Calu3 (cell line): Measurements from ENCODE around the gene CSNK1G3. TPM values are rescaled to one million over a fixed set of nuclear protein-coding genes. Genes with fewer than 3 reads are reported as not detected.

Experiments
- BruUV-seq: library from RNA; stranded (reverse); fragments of 400-500 nt; replicated peaks from 2 replicates; lab custom pipeline; 2021; lab: Mats Ljungman, UMichigan
- CTCF ChIA-PET: fragments of 300-600 bp; sonication (Branson Sonifier 250); formaldehyde crosslinking; loops from one replicate; lab custom pipeline; 2022; ENCODE audit warnings: antibody characterized with exemption; lab: Charles Lee
- DNase-seq: peaks from one replicate; pipeline ENCODE4 v3.0.0; 2022
- H3K27ac Mint-ChIP-seq: one replicate; pipeline ENCODE4 v1.8.0; 2022; ENCODE audit warnings: mixed read lengths; ENCODE audit not compliant: unreplicated experiment
- H3K27me3 Mint-ChIP-seq: one replicate; pipeline ENCODE4 v1.8.0; 2022; ENCODE audit warnings: mixed read lengths; ENCODE audit not compliant: unreplicated experiment
- H3K36me3 Mint-ChIP-seq: one replicate; pipeline ENCODE4 v1.8.0; 2022; ENCODE audit warnings: mild to moderate bottlenecking, moderate library complexity, mixed read lengths; ENCODE audit not compliant: insufficient read depth, unreplicated experiment
- H3K4me1 Mint-ChIP-seq: one replicate; pipeline ENCODE4 v1.8.0; 2022; ENCODE audit warnings: mild to moderate bottlenecking, low read depth, mixed read lengths; ENCODE audit not compliant: unreplicated experiment
- H3K4me3 Mint-ChIP-seq: one replicate; pipeline ENCODE4 v1.8.0; 2022; ENCODE audit warnings: mild to moderate bottlenecking, low read depth, moderate library complexity, mixed read lengths; ENCODE audit not compliant: unreplicated experiment
- H3K9me3 Mint-ChIP-seq: one replicate; pipeline ENCODE4 v1.8.0; 2022; ENCODE audit warnings: low read depth, mixed read lengths; ENCODE audit not compliant: unreplicated experiment
- CTCF ChIP-seq: fragments of 200-600 bp; IDR thresholded peaks from one replicate; pipeline ENCODE4 v1.8.0; 2022; ENCODE audit warnings: antibody characterized with exemption; ENCODE audit not compliant: unreplicated experiment
- intact Hi-C: fragments of 100-400 bp; cut with micrococcal nuclease; formaldehyde crosslinking; loops from one replicate; pipeline ENCODE4 v1.10.0; 2022; ENCODE audit not compliant: unreplicated experiment
- total RNA-seq: library from RNA; stranded (reverse); gene quantifications from 2 replicates; pipeline ENCODE4 v1.2.3, GENCODE V29; 2022

CSNK1G3 gene
- total RNA-seq, 1 experiment from 2014 or later: 57.5 TPM

GRCh38 chr5:123496892-123497291 lies 15.1 kb upstream of the CSNK1G3 start:
- no peak for DNase-seq
- CTCF ChIA-PET: no interaction called here
- Mint-ChIP-seq H3K27me3 (no peaks in the 10 kb centered on the region), H3K27ac (no peak overlapping the region), H3K9me3 (no peaks in the 10 kb centered on the region), H3K36me3 (no peaks in the 10 kb centered on the region), H3K4me1 (no peaks in the 10 kb centered on the region), H3K4me3 (no peak overlapping the region)
- no TSS peak for BruUV-seq
- intact Hi-C loops: no loop called here
- TF ChIP-seq CTCF: no peak

- H3K27ac Mint-ChIP-seq: no peak overlapping the region
- no peak for DNase-seq
- H3K4me1 Mint-ChIP-seq: no peaks in the 10 kb centered on the region
- BruUV-seq: no TSS peak
- no peaks in the 10 kb centered on the region for H3K27me3 Mint-ChIP-seq
- H3K36me3 Mint-ChIP-seq: no peaks in the 10 kb centered on the region
- H3K9me3 Mint-ChIP-seq: no peaks in the 10 kb centered on the region
- no peak overlapping the region for H3K4me3 Mint-ChIP-seq
- TF ChIP-seq CTCF: no peak
- intact Hi-C loops: no loop called here
- CTCF ChIA-PET: no interaction called here
Measured at GRCh38 chr5:123500471-123500870, 11.5 kb upstream of the CSNK1G3 start.

GRCh38 chr5:123502120-123502519 lies 9.9 kb upstream of the CSNK1G3 start:
- Mint-ChIP-seq H3K4me1 (no peaks in the 10 kb centered on the region), H3K36me3 (no peaks in the 10 kb centered on the region), H3K27me3 (no peaks in the 10 kb centered on the region), H3K27ac (no peak overlapping the region), H3K9me3 (no peaks in the 10 kb centered on the region), H3K4me3 (no peak overlapping the region)
- CTCF ChIA-PET: no interaction called here
- intact Hi-C loops: no loop called here
- TF ChIP-seq CTCF: no peak
- BruUV-seq: no TSS peak
- no peak for DNase-seq

GRCh38 chr5:123503299-123503698 lies 8.7 kb upstream of the CSNK1G3 start:
- TF ChIP-seq CTCF: no peak
- H3K9me3 Mint-ChIP-seq: no peaks in the 10 kb centered on the region
- no peak overlapping the region for H3K4me3 Mint-ChIP-seq
- CTCF ChIA-PET: interaction anchor here (0.7 kb wide), 1 partner anchor 67 kb away, joined by 3 read pairs; no protein-coding TSS in a partner anchor
- no peaks in the 10 kb centered on the region for H3K4me1 Mint-ChIP-seq
- no peaks in the 10 kb centered on the region for H3K36me3 Mint-ChIP-seq
- no TSS peak for BruUV-seq
- no peak overlapping the region for H3K27ac Mint-ChIP-seq
- H3K27me3 Mint-ChIP-seq: no peaks in the 10 kb centered on the region
- intact Hi-C loops: no loop called here
- DNase-seq: no peak
